A204.1 (cell line): ENCODE results near the gene SACM1L.
"Not testable (repeated sequence)": the region's sequence is repeated elsewhere in the genome, so short reads cannot be mapped to it uniquely, and the experiment has no call there.

ENCODE experiments used
- FAIRE-seq: peaks from 2 replicates; lab custom pipeline; 2012; peaks lifted over from hg19 to GRCh38; lab: Jason Lieb, UNC

Gene SACM1L

DNA sequence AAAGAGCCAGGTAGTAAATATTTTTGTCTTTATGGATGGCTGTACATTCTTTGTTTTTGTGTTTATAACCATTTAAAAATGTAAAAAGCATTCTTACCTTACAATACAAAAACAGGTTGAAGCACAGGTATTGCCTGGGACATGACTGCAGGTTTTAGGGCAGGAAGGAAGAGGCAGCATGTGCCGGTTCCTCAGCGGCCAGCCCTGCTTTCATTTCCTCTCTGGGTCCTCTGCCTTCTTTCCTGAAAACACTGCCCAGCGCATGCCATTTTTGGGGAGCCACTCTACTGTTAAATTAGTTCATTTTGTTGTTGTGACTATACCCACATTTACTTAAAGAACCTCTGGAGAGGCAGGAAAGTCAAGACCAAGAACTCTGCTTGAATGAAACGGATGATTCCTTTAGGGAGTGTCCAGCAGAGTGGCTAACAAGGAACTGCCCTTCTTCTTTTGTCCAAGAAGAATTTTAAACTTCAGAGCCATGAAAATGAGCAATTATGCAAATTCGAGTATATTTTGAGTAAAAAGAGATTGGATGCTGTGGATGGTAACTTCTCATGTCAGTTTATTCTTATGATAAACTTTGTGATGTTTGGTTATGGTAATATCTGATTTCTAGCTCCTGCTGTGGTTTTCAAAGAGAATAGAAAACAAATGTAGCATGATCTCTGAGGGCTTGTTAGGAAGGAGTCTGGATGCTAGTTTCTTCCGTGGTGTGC is 52.7 kb downstream of the SACM1L start:
- FAIRE-seq, result no peak

DNA sequence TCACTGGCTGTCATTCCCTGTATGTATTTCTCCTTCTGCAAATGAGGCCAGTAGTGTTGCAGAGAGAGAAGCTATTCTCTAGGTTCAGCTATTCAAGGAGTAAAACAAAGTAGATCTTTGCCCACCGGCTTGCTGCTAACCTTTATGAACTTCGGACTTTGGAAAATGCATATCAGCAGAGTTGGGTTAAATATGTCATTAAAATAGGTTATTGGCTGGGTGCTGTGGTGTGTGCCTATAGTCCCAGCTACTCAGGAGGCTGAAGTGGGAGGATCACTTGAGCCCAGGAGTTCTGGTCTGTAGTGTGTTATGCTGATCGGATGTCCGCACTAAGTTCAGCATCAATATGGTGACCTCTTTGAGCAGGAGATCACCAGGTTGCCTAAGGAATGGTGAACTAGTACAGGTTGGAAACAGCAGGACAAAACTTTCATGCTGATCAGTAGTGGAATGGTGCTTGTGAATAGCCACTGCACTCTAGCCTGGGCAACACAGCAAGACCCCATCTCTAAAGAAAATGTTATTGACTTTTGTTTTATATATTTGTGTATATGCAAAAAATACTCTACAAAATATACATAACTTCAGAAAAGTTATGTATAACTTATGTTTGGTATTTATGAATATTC is 53.4 kb downstream of the SACM1L start:
- FAIRE-seq, result no peak

DNA sequence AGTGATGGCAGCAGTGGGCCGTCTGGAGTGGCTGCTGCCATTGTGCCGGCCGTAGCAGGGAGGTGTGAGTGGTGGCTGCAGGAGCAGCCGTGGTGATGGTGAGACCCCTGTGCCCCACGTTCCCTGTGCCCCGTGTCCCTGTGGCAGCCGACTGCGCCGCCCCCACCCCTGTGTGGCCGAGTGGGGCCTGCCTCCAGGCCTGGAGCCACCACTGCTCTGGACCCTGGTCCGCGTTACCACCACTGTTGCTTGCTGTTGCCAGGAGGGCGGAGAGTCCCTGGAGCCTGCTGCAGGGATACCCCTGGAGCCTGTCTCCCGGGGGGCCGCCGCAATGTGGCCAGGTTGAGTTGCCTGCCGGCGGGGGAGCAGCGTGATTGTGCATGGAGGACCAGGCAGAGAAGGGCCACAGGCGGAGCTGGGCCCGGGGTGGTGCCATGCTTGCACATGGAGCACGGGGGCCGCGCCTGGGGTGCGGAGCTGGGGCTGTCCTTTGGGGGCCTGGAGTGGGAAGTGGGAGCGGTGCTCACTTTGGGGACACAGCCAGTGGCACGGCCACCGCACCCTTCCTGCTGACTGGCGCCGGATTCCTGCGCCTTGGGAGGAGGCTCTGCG is 57.1 kb downstream of the SACM1L start:
- FAIRE-seq, result no peak

DNA sequence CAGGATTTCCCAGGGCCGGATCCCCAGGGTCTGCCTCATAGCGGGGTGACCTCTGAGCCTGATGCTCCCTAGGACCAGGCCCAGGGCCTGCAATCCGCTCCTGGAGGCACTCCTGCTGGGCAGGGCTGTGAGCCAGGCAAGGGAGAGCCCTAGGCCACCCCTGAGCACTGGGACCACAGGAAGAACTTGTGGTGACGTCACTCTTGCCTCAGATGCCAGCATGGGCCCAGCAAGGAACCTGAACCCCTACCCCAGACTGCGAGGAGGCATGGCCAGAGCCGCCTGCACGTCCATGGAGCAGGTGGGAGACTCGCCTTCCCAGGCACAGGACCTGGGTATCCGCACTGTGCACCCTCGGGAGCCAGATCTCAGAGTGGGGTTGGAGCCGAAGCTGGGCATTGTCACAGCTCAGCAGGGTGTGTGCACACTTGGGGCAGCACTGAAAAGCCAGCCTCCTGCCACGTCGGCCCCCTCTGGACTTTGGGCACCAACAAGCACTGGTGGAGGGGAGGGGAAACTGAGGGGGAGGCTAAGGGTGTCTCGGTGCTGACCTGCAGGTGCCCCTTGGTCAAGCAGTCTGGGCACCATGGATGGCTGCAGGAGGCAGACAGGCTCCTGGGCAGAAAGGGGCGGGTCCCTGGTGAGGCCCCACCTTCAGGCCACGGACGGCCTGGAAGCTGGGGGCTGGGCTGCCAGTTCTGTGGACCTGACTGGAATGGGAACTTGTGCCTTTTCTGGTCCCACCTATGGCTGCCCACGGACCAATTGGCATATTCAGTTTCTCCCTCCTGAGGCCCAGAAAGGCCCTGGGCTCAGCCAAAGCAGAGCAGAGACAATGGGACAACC is 57.8 kb downstream of the SACM1L start:
- no peak for FAIRE-seq

DNA sequence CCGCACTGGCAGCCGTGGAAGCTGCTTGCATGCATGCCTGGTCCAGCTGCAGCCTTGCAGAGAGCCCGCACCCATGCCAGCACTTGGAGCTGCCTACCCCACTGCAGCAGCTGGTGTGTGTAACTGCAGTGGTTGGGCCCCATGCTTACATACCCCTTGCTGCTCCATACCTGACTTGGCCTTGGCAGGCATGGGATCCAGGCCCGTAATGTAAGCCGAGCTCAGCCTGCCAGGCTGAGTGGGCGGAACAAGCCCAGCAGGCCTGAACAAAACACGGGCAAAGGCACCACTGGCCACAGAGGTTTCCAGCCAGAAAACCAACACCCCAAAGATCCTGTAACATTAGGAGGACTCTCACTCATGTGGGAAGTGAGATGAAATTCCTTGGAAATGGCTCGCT is 58.9 kb downstream of the SACM1L start:
- no peak for FAIRE-seq

DNA sequence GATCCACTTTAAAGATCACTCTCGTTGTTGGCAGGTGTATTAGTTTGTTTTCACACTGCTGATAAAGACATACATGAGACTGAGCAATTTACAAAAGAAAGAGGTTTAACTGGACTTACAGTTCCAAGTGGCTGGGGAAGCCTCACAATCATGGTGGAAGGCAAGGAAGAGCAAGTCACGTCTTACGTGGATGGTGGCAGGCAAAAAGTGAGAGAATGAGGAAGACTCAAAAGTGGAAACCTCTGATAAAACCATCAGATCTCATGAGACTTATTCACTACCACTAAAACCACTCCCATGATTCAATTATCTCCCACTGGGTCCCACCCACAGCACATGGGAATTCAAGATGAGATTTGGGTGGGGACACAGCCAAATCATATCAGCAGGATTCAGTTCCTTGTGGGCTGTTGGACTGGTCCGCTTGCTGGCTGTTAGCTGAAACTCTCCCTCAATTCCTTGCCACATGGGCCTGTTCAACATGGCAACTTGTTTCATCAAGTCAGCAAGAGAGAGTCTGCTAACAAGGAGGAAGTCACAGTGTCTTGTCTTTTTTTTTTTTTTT is 59.9 kb downstream of the SACM1L start:
- not testable (repeated sequence) for FAIRE-seq

DNA sequence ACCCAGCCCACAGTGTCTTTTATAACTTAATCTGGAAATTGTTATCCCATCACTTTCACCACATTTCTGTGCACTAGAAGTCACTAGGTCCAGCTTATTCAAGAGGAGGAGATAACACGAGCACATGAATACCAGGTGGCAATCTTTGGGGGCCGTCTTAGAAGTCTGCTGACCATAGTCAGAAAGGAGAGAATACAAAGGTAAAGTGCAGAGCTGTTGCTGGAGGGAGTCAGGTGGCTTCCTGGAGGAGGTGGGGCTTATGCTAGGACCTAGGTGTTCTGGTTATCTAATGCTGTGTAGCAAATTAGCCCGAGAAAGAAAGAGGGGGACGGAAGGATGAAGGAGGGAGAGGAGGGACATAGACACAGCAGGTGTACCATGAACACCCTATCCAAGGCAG is 60.7 kb downstream of the SACM1L start:
- FAIRE-seq, result no peak

DNA sequence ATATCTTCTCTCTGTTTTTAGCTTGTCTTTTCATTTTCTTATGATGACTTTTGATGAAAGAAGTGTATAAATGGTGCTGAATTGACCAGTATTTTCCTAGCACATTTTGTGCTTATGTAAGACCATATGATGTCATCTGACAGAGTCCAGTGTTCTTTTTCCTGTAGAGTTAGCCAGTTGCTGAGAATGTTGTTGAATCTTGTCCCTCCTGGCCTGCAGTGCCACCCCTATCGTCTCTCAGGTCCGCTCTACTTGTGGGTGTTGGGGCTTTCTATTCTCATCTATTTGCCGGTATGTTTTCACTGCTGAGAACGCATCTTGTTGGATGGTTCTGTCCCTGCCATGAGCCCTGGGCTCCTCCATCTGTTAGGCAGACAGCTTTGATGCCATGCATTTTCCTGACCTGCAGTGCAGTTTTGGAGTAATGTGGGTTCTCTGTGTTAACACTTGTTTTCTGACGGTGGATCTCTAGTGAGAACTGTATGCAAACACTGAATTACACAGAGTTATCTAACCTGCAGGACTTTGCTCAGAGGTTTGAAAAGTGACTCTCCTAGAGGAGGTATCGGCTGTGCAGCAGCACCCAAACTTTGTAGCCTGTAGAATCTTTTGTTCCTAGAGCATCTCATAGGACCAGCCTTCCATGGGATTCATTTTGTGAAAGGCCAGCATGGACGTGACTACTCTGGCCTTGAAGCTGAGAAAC is 62.5 kb downstream of the SACM1L start:
- no peak for FAIRE-seq

DNA sequence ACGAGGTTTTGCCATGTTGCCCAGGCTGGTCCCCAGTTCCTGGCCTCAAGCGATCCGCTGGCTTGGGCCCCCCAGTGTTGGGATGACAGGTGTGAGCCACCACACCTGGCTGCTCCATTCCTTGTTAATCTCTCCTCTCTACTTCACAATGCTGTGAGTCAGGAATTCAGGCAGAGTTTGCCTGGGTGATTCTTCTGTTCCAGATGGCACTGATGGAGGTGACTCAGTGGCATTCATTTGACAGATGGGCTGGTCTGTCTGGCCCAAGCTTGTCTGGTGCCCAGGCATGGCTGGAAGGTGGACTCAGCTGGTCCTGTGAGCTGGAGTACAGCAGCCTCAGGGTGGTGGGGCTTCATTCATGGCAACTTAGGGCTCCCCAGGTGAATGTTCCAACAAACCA is 63.9 kb downstream of the SACM1L start:
- FAIRE-seq, result no peak

DNA sequence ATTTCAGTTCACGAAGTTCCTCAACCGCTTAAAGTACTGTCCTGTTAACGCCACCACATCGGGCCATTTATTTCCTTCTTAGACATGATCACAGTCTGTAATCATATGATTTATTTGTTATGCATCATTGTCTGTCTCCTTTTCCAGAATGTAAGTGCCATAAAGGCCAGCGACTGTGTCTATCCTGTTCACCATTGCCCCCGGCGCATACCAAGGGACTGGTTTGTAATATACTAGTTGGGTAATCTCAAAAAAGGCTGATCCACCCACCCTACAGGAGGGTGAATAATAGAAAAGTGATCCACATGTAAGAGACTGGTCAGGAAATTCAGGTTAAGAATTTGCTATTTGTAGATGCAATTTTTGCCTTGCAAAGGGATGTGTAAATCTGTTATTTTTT is 65.3 kb downstream of the SACM1L start:
- no peak for FAIRE-seq

DNA sequence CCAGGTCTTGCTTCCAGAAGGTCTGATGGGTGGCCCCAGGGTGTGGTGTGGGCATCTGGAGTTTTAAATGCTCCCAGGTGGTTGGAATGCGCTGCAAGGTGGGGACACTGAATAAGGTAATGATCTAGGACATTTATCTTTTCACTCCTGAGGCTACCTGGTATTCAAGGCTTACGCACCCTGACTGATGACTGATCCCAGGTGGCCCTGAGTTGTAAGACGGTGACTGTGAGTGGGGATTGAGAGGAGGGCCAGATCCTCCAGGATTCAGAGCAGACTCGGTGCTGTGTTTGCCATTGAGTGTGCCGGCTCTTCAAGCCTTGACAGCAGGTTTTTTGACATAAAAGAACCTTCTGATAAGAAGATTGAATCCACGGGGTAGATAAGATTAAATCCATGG is 66.9 kb downstream of the SACM1L start:
- FAIRE-seq, result no peak

DNA sequence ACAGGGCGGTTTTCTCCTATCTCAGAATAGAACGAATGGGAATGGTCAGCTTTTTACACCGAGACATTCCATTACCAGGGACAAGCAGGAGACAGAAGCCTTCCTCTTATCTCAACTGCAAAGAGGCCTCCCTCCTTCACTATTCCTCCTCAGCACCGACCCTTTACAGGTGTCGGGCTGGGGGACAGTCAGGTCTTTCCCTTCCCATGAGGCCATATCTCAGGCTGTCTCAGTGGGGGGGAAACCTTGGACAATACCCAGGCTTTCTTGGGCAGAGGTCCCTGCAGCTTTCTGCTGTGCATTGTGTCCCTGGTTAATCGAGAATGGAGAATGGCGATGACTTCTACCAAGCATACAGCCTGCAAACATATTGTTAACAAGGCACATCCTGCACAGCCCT is 67.9 kb downstream of the SACM1L start:
- FAIRE-seq, result not testable (repeated sequence)

DNA sequence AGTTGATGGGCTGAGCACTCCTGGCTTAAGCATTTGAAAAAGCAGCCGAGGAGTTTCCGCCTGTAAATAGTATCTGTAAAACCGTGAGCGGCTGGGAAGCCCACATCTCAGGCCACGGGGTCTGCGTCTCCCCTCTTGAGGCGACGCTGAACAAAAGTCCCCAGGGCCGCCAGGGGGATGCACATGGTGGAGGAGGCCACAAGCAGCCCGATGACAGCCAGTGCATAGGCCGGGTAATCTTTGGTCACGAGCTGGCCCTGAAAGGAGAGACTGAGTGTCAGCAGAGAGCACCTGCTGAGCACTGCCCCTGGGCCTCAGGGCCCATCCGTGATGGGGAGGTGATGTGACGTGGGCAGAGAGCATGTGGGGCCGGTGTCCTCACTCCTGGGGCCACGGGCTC is 69.7 kb downstream of the SACM1L start:
- no peak for FAIRE-seq

DNA sequence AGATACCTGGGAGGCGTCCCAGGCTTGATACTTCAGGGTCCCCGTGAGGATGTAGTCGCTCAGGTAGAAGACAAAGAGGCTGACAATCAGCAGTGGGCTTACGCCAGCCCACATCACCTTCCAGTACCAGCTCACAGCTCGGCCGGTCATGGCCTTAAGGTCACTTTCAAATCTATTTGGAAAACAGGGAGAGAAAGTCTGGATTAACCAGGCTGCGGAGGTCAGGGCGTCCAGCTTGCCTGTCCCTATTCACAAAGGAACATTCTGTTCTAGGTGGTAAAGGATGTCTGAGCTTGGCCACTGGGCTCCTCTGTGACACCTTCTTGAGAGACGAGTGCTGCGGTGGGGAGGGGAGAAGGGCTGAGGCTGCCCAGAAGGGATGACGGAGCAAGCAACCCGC is 70.7 kb downstream of the SACM1L start:
- no peak for FAIRE-seq

DNA sequence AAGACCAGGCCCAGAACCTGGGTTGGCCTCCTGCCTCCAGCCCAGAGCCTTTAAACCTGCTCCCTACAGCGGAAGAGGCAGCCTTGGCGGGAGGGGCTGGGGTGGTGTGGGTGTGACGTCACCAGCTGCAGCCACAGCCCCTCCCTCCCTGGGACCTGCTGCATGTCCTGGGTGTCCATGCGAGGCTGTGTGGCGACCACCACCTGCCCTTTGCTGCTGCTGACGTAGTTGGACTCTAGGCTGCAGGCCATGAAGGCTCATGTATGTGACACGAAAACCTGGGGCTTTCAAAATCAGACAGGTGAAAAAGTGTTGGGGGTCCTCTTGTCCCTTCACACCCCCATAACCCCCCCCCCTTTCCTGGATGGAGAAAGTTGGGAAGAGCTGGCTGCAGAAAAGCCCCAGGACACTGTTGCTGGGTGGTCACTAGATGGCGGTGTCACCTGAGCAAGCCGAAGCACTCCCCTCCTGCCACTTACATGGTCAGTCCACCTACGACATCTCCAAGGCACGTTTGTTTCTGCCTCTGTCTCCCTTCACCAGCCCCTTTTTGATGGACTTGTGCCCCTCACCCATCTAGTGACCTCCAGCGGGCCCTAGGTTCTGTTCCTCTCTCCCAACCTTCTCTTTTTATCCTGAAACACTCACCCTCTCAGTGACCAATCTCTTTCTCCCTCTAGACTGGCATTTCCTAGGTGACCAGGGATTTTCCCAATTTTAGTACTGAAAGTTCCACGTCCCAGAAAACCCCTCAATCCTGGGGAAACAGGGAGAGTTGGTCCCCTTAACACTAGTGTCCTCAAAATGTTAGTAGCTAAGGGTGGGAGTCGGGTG is 71.9 kb downstream of the SACM1L start:
- FAIRE-seq, result no peak

DNA sequence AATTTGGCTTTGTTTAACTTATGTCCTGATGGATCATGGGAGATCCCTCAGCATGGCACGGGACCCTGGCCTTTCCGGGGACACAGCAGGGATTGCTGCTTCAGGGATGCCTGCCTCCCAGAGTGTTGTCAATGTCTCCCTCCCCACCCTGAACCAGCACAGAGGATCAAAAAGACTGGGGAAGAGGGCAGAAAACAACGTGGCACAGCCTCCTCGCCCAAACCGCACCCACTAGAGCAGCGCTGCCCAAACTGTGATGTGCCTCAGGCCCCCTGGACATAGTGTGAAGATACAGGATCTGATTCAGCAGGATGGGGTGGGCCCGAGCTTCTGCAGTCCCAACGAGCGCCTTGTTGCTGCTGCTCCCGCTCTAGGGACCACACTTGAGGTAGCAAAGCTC is 72.6 kb downstream of the SACM1L start:
- no peak for FAIRE-seq

DNA sequence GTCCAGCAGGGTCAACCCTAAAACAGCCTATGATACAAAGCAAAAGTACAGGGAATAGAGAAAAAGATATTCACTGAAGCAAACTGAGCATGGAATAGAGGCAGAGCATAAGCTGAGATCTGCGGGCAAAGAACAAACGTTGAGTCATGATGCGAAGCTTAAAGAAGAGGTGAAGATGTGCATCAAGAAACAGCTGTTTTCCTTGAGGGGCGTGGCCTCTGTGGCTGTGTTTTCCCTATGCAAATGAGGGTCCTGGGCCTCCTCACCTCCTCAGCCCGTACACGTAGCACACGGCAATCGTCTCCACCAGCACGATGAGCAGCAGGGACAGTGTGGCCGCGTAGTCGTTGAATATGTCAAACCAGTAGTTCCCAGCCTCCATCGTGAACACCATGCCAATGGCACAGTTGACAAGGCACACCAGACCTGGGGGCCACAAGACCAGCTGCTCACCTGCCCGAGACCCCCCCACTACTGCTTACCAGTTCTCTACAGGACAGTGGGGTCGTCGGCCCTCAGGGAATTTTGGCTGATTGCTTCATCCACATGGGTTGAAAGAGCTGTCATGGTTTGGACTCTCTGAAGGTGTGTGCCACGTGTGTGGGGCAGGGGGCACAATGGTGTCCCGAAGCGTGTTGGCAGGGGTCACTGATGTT is 73.6 kb downstream of the SACM1L start:
- FAIRE-seq, result no peak

DNA sequence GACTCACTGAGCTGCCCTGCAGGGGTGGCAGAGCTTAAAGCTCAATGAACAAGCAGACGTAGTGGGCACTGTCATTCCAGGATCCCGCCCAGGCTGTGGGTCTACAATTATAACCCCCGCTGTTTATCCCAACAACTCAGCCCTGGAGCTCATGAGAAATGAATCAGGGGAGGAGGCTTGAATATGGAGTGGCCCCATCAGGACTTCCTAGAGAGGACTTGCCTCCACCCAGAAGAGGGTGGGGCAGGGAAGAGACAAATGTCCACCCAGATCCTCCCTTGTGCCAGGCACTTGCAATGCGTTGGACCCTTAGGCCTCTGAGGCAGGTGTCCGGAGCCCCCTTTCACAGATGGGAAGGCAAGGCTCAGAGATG is 74.1 kb downstream of the SACM1L start:
- no peak for FAIRE-seq

DNA sequence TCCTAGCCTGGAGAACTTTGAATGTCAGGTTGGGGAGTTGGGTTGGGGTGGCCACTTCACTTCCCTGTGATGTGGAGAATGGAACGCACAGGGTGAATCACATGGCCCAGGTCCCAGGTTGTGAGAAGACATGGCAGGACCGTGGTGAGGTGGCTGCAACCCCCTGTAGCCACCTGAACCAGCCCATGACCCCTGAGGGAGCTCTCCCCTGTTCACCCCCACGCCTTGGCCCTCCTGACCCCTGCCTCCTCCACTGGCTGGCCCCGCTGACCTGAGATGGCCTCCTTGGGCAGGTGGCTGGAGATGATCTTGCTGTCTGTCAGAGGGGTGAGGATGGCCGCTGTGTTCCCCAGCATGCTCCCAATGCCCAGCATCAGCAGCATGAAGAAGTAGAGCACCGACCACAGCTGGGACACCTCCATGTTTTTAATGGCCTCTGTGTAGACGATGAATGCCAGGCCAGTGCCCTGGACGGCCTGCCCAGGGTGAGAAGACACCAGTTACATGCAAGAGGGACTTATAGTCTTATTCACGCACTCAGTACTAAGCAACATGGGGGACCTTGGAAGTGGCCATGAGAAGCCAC is 76.2 kb downstream of the SACM1L start:
- no peak for FAIRE-seq

DNA sequence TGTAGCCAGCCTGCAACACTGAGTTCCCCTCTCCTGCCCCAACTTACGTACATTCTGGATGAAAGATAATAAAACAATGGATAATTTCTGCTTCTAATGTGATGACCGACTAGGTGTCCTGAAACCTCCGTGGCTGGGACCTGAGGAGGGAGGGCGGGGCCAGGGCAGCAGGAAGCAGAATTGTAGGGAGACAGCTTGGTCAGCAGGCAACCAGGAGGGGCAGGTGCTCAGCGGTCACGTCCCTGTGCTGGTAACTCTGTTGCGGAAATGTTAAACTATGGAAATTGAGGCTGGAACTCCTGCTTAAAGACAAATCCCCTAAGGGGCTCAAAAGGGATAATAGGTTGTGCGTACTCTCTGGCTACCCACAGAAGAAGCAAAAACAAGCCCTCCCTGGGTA is 76.8 kb downstream of the SACM1L start:
- FAIRE-seq, result no peak
